ENCODE measurements around the gene ATG12. TPM values are rescaled to one million over a fixed set of nuclear protein-coding genes. Genes with fewer than 3 reads are reported as not detected.

The ATG12 gene
- polyA plus RNA-seq, 1 donor from 2014 or later: 141 TPM

GRCh38 chr5:115844321-115844817 is 3.0 kb upstream of the ATG12 start:
- Histone ChIP-seq H3K36me3 (ENCODE audit: insufficient read depth, low read length) (no peaks in the 10 kb centered on the region), H3K79me2 (replicated peaks; ENCODE audit: insufficient read depth, low read length) (peaks cover 74% of the 10 kb centered on the region), H3K4me2 (ENCODE audit: low read length) (no peak overlapping the region), H3K27me3 (ENCODE audit: insufficient read depth, low read depth, low read length) (no peaks in the 10 kb centered on the region), H3F3A (ENCODE audit: insufficient read depth, low read length, poor library complexity, severe bottlenecking) (no peaks in the 10 kb centered on the region), H3K9me2 (ENCODE audit: insufficient read depth, low read length) (no peaks in the 10 kb centered on the region), H2AFZ (ENCODE audit: low read depth, low read length) (no peak overlapping the region), H3K4me3 (ENCODE audit: low read length) (peak overlapping the region; percentile 80), H3K9me3 (ENCODE audit: low read length) (no peaks in the 10 kb centered on the region), H3K27ac (ENCODE audit: low read length) (no peak overlapping the region), H3K9ac (ENCODE audit: low read length) (no peak overlapping the region), H4K20me1 (ENCODE audit: insufficient read depth) (no peaks in the 10 kb centered on the region)
- no peak for TF ChIP-seq REST (IDR thresholded peaks at IDR 0.05; ENCODE audit: borderline replicate concordance)
- no peak for TF ChIP-seq EP300 (conservative IDR thresholded peaks at IDR 0.05; ENCODE audit: poor library complexity, severe bottlenecking)
- TF ChIP-seq EZH2 (IDR thresholded peaks at IDR 0.05; ENCODE audit: borderline replicate concordance, insufficient read depth, low read length, poor library complexity, severe bottlenecking): no peak
- TF ChIP-seq RAD21 (conservative IDR thresholded peaks at IDR 0.05): no peak
- no peak for TF ChIP-seq CTCF (IDR thresholded peaks at IDR 0.05; ENCODE audit: poor library complexity, severe bottlenecking)
- no peak for TF ChIP-seq POLR2AphosphoS5 (IDR thresholded peaks at IDR 0.05)
- no peak for TF ChIP-seq MXI1 (conservative IDR thresholded peaks at IDR 0.05; ENCODE audit: poor library complexity, severe bottlenecking)
- no peak for TF ChIP-seq TAF1 (IDR thresholded peaks at IDR 0.05; ENCODE audit: low read depth)
- no peak for TF ChIP-seq SMC3 (conservative IDR thresholded peaks at IDR 0.05; ENCODE audit: poor library complexity)

GRCh38 chr5:115843444-115844130 is 2.2 kb upstream of the ATG12 start:
- H3K9ac ChIP-seq (ENCODE audit: low read length): peak overlapping the region; percentile 78
- no peak overlapping the region for H3K27ac ChIP-seq (ENCODE audit: low read length)
- no peaks in the 10 kb centered on the region for H3K27me3 ChIP-seq (ENCODE audit: insufficient read depth, low read depth, low read length)
- H3K4me2 ChIP-seq (ENCODE audit: low read length): peak overlapping the region; percentile 85
- H4K20me1 ChIP-seq (ENCODE audit: insufficient read depth): no peaks in the 10 kb centered on the region
- no peaks in the 10 kb centered on the region for H3K36me3 ChIP-seq (ENCODE audit: insufficient read depth, low read length)
- TF ChIP-seq RAD21 (conservative IDR thresholded peaks at IDR 0.05): no peak
- H2AFZ ChIP-seq (ENCODE audit: low read depth, low read length): no peak overlapping the region
- peak overlapping the region; percentile 80 for H3K4me3 ChIP-seq (ENCODE audit: low read length)
- H3K9me2 ChIP-seq (ENCODE audit: insufficient read depth, low read length): no peaks in the 10 kb centered on the region
- H3K79me2 ChIP-seq (replicated peaks; ENCODE audit: insufficient read depth, low read length): peaks cover 82% of the 10 kb centered on the region
- H3K9me3 ChIP-seq (ENCODE audit: low read length): no peaks in the 10 kb centered on the region
- H3F3A ChIP-seq (ENCODE audit: insufficient read depth, low read length, poor library complexity, severe bottlenecking): no peaks in the 10 kb centered on the region

Measured in neural cell (in vitro differentiated cells).